ENCODE data around the gene DNAH2.

DNA sequence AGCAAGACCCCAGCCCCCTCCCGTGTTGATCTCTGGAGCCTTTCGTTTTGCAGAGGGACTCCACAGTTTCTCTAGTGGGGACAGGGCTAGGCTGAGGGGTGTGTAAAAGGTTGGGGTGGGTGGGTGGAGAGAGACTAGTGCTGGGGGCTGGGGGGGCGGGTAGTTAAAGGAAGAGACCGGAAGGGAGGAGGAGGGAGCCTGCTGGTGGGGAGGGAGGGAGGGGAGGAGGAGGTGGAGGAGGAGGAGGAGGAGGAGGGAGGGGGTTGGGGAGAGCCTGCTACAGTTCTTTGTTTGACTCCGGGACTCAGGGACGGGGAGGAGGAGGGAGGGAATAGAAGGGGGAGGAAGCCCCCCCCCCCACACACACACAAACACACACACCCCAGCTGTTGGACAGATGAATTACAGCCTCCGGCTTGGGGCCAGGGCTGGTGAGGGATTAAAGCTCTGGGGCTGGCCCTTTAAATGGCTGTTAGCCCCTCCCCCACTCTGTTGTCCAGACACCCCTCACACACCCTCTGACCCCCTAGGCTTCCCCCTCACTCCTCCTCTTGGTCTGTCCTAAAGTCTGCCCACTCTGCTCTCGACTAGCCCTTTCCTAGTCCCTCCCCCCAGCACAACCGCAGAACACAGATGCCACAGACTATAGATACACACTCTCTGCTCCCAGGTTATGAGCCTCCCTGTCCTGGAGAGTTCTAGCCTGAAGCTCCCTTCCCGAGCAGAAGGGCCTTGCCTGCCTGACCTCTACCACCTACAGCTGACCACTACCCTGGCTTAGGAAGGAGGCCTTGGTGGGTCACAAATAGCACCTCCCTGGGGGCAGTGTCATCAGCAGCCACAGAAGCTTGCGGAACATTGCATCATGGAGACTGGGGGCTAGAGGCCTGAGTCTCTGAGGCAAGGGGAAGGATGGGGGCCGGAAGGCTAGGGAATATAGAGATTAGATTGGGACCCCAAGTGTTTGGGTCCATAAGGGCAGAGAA is 120.8 kb downstream of the DNAH2 start:
- TF ChIP-seq POLR2A (IDR thresholded peaks at IDR 0.05) (no peak), POLR2AphosphoS5 (IDR thresholded peaks at IDR 0.05) (no peak)
- TF ChIP-seq, protein P1, sequence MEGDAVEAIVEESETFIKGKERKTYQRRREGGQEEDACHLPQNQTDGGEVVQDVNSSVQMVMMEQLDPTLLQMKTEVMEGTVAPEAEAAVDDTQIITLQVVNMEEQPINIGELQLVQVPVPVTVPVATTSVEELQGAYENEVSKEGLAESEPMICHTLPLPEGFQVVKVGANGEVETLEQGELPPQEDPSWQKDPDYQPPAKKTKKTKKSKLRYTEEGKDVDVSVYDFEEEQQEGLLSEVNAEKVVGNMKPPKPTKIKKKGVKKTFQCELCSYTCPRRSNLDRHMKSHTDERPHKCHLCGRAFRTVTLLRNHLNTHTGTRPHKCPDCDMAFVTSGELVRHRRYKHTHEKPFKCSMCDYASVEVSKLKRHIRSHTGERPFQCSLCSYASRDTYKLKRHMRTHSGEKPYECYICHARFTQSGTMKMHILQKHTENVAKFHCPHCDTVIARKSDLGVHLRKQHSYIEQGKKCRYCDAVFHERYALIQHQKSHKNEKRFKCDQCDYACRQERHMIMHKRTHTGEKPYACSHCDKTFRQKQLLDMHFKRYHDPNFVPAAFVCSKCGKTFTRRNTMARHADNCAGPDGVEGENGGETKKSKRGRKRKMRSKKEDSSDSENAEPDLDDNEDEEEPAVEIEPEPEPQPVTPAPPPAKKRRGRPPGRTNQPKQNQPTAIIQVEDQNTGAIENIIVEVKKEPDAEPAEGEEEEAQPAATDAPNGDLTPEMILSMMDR (IDR thresholded peaks at IDR 0.05), result no peak

Measured in prostate gland (tissue), 2 donors.